Measurements from ENCODE around the gene RGS18. TPM values are rescaled to one million over a fixed set of nuclear protein-coding genes. Genes with fewer than 3 reads are reported as not detected.

RGS18 gene
- polyA plus RNA-seq, 3 donors: 2.8 to 4.4 (median 2.9) TPM

Other genes starting within 250 kb of the RGS18 start
- gene RGS21, start 158.5 kb downstream of the RGS18 start, polyA plus RNA-seq (ENCODE audit: insufficient read length in 3 of 3): not detected

All from right renal cortex interstitium (tissue), 3 donors.